Raji (cell line): ENCODE data around the gene HNRNPR.

Experiments used
- POLR2A ChIP-seq: IDR thresholded peaks from 2 replicates; pipeline ENCODE4 v1.6.1; 2011; ENCODE audit warnings: low read depth, low read length, control low read depth; ENCODE audit not compliant: insufficient read depth

The HNRNPR gene

GRCh38 chr1:23345920-23346319 is 1.8 kb upstream of the HNRNPR start:
- TF ChIP-seq POLR2A = no peak

GRCh38 chr1:23344987-23345472 is 946 bp upstream of the HNRNPR start:
- no peak for TF ChIP-seq POLR2A

GRCh38 chr1:23343221-23344110 is 618 bp downstream of the HNRNPR start:
- TF ChIP-seq POLR2A = no peak

DNA sequence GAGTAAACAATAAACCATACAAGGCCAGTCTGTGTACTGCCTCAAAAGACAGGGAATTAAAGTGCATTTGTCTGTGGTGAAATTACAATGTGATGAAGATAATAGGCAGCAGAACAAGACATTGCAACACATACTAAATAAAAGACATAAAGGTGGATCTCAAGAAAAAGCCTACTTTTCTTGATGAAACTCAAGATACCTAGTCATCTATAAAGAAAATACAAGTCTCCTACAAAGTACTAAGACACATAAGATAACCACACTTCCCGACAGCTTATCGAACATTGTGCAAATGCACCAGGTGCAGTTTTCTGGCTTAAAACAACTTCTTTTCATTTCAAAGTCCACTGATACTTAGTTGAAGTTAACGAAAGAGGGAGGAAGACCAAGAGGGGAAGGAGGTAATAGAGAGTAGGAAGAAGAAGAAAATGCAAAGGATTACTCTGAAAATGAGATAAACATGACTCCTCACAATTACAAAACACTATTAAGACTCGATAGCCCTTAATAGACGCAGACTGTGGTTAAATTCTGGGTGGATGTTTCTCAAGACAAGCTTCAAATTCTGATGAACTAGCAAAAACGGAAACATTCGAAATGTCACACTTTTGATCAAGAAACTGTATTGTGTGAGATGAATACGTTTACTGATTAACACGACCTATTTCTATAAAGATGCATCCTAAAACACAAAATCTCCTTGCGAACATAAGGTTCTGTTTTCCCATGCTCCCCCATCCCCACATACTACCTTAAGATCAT is 2.0 kb downstream of the HNRNPR start:
- no peak for TF ChIP-seq POLR2A

DNA sequence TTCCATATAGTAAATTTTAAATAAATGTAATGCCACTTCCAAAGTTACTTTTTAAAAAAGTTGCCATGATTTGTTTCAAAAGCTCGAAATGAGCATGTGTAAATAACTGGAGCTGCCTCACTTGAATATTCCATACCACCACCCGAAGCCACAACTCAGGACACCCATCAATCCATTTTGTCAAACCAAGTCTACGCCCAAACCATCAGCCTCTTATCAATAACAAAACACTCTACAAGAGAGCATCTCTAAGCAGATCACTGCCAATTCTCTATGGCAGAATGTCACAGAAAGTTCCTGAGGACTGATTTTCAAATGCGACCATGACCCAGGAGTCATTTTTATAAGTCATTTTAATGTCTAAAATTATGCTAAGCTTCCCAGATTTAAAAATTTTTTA is 4.5 kb downstream of the HNRNPR start:
- no peak for TF ChIP-seq POLR2A

DNA sequence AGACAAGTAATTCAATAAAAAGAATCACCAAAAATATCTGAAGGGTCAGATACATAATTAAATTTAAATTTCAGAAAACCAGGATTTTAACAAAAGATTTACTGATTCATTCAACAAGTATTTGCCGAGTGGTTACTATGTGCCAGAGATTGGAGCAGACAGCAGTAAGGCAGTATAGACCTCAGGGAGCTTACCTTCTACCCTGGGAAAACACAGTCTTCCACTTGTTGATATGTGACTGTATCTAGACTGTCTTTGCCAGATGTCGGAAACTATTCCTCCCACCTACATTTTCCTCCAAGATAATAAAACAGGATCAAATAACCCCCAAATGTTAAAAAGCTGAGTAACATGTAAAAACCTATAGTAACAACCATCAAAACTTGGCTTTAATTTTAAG is 6.2 kb downstream of the HNRNPR start:
- TF ChIP-seq POLR2A = no peak

DNA sequence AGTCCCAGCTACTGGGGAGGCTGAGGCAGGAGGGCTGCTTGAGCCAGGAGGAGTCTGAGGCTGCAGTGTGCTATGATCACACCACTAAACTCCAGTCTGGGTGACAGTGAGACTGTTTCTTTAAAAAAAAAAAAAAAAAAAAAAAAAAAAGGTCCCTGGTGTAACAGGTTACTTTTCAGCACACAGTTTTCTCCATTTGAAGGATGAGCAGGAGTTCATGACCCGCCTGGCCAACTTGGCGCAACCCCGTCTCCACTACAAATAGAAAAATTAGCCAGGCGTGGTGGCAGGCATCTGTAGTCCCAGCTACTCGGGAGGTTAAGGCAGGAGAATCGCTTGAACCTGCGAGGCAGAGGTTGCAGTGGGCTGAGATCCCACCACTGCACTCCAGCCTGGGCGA is 12.4 kb downstream of the HNRNPR start:
- no peak for TF ChIP-seq POLR2A

DNA sequence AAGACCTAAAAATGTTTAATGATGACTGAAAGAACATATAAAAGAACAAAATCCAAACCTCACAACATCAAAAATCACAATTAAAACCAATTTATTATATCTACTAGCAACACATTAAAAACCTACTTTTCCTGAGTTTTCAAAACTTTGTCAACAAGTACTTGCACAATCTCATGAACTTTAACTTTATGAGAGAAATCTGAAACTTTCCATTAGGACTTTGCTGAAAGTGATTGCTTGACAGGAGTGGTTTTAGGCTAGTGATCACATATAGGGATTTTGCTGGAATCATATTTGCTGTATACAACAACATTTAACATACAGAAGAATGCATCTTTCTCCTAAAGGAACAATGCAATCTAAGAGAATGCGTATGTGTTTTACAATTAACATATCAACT is 13.2 kb downstream of the HNRNPR start:
- TF ChIP-seq POLR2A = no peak

- no peak for TF ChIP-seq POLR2A
Measured at GRCh38 chr1:23325393-23325792, 18.7 kb downstream of the HNRNPR start.

DNA sequence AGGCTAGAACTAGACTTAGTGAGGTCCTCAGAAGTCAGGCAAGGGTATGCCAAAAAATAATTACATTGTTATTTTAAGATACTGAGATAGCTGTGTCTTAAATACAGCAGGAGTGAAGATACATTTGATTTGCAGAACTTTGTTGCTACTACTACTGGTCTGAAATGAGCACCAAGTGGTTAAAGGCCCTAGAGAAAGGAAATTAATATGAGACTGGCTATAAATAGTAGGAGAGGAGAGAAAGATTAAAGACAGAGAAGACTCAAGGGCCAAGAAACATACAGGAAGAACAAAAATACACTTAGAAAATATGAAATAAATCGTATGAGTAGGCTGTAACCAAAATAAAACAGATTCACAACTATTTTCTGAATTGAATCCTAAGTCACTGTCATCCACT is 21.3 kb downstream of the HNRNPR start:
- no peak for TF ChIP-seq POLR2A

DNA sequence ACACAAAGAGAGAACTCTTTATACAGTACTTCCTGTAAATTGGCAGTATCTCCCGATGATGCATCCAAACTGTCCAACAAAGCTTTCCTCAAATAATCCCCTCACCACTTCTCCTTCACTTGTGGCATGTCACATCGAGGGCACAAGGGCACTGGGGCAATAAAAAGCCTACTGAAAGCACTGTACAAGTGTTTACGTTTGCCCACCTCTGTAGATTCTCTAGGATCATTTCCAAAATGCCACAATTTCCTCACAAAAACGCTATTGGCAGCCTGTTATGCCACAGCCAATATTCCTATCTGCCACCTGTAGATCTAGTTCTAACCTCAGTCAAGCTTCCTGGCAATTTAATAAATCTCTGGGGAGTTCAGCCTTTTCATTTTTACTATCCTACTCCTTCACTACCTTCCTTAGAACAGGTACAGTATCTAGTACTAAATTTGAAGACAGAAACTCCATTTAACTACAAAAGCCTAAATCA is 39.9 kb downstream of the HNRNPR start:
- no peak for TF ChIP-seq POLR2A

- no peak for TF ChIP-seq POLR2A
Measured at GRCh38 chr1:23303524-23303923, 40.6 kb downstream of the HNRNPR start.

- no peak for TF ChIP-seq POLR2A
Measured at GRCh38 chr1:23296931-23297330, 47.2 kb downstream of the HNRNPR start.

DNA sequence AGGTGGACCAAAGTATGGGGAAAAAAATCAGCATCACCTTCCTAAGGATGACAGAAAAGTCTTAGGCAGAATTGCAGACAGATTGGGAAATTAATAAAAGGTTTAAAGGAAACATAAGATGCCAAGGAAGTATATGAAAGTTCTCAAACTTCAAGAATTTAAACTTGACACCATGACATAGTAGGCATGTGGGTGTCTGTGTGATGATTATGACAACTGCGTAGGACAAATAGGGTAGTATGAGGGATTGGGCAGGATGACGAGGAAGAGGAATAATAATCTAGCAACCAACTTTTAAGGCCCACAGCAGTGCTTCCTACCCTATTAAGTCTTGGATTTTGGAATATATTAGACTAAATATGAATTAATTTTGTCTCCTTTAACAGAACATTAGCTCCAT is 52.4 kb downstream of the HNRNPR start:
- TF ChIP-seq POLR2A = no peak

GRCh38 chr1:23290836-23291565 is 53.1 kb downstream of the HNRNPR start:
- TF ChIP-seq POLR2A = no peak
